ENCODE measurements around the gene AMZ1.

AMZ1 gene

GRCh38 chr7:2755531-2755930 lies 67.5 kb downstream of the AMZ1 start:
- in situ Hi-C loops (cut with HindIII; ENCODE audit: low pct_unique_long_range_greater_than_20kb, low sequenced_read_pairs): no loop called here
- DNase-seq (ENCODE audit: low read depth in 1 of 2, low spot score in 1 of 2): no peak
- TF ChIP-seq JUND (IDR thresholded peaks at IDR 0.05; ENCODE audit: low read depth): no peak

GRCh38 chr7:2757361-2757903 lies 69.4 kb downstream of the AMZ1 start:
- in situ Hi-C loops (cut with HindIII; ENCODE audit: low pct_unique_long_range_greater_than_20kb, low sequenced_read_pairs): no loop called here

GRCh38 chr7:2757904-2758672 lies 70.1 kb downstream of the AMZ1 start:
- peak; percentile 77; the same call in 1 of the 2 replicates for TF ChIP-seq JUND (IDR thresholded peaks at IDR 0.05; ENCODE audit: low read depth)
- in situ Hi-C loops (cut with HindIII; ENCODE audit: low pct_unique_long_range_greater_than_20kb, low sequenced_read_pairs): no loop called here
- peak in 1 of 2 experiments; percentile 68 for DNase-seq (ENCODE audit: low read depth in 1 of 2, low spot score in 1 of 2)

More at GRCh38 chr7:2757361-2757903, 69.4 kb downstream of the AMZ1 start:
- TF ChIP-seq JUND (IDR thresholded peaks at IDR 0.05; ENCODE audit: low read depth): no peak
- no peak for DNase-seq (ENCODE audit: low read depth in 1 of 2, low spot score in 1 of 2)

GRCh38 chr7:2758673-2759616 lies 70.9 kb downstream of the AMZ1 start:
- in situ Hi-C loops (cut with HindIII; ENCODE audit: low pct_unique_long_range_greater_than_20kb, low sequenced_read_pairs): no loop called here
- no peak for TF ChIP-seq JUND (IDR thresholded peaks at IDR 0.05; ENCODE audit: low read depth)
- no peak for DNase-seq (ENCODE audit: low read depth in 1 of 2, low spot score in 1 of 2)

GRCh38 chr7:2759736-2760097 lies 71.7 kb downstream of the AMZ1 start:
- no peak for DNase-seq (ENCODE audit: low read depth in 1 of 2, low spot score in 1 of 2)
- in situ Hi-C loops (cut with HindIII; ENCODE audit: low pct_unique_long_range_greater_than_20kb, low sequenced_read_pairs): no loop called here
- TF ChIP-seq JUND (IDR thresholded peaks at IDR 0.05; ENCODE audit: low read depth): no peak

GRCh38 chr7:2760098-2760889 lies 72.3 kb downstream of the AMZ1 start:
- peak; percentile 27 to 73 for DNase-seq (ENCODE audit: low read depth in 1 of 2, low spot score in 1 of 2)
- TF ChIP-seq JUND (IDR thresholded peaks at IDR 0.05; ENCODE audit: low read depth): no peak
- in situ Hi-C loops (cut with HindIII; ENCODE audit: low pct_unique_long_range_greater_than_20kb, low sequenced_read_pairs): no loop called here

GRCh38 chr7:2761131-2761624 lies 73.2 kb downstream of the AMZ1 start:
- in situ Hi-C loops (cut with HindIII; ENCODE audit: low pct_unique_long_range_greater_than_20kb, low sequenced_read_pairs): no loop called here

GRCh38 chr7:2761801-2762497 lies 73.9 kb downstream of the AMZ1 start:
- in situ Hi-C loops (cut with HindIII; ENCODE audit: low pct_unique_long_range_greater_than_20kb, low sequenced_read_pairs): no loop called here
- no peak for TF ChIP-seq JUND (IDR thresholded peaks at IDR 0.05; ENCODE audit: low read depth)
- DNase-seq (ENCODE audit: low read depth in 1 of 2, low spot score in 1 of 2): no peak

More at GRCh38 chr7:2761131-2761624, 73.2 kb downstream of the AMZ1 start:
- DNase-seq (ENCODE audit: low read depth in 1 of 2, low spot score in 1 of 2): no peak
- TF ChIP-seq JUND (IDR thresholded peaks at IDR 0.05; ENCODE audit: low read depth): no peak

GRCh38 chr7:2763597-2763996 lies 75.6 kb downstream of the AMZ1 start:
- no peak for TF ChIP-seq JUND (IDR thresholded peaks at IDR 0.05; ENCODE audit: low read depth)
- DNase-seq (ENCODE audit: low read depth in 1 of 2, low spot score in 1 of 2): no peak
- in situ Hi-C loops (cut with HindIII; ENCODE audit: low pct_unique_long_range_greater_than_20kb, low sequenced_read_pairs): no loop called here

- no peak for DNase-seq (ENCODE audit: low read depth in 1 of 2, low spot score in 1 of 2)
- in situ Hi-C loops (cut with HindIII; ENCODE audit: low pct_unique_long_range_greater_than_20kb, low sequenced_read_pairs): no loop called here
- TF ChIP-seq JUND (IDR thresholded peaks at IDR 0.05; ENCODE audit: low read depth): no peak
These were observed 76.6 kb downstream of the AMZ1 start for GRCh38 chr7:2764621-2765020.

Measured in T47D (cell line).